Fibroblast of gingiva (primary cell): Measurements from ENCODE around the gene CCDC97.

Experiments used
- DNase-seq: peaks from one replicate; pipeline ENCODE4 v3.0.0-alpha.2; 2011; ENCODE audit warnings: low read depth

The CCDC97 gene

GRCh38 chr19:41320185-41320518 lies 10.2 kb downstream of the CCDC97 start:
- no peak for DNase-seq

- no peak for DNase-seq
Observed at GRCh38 chr19:41320568-41320967, 10.6 kb downstream of the CCDC97 start.

- no peak for DNase-seq
Observed at GRCh38 chr19:41321204-41321599, 11.2 kb downstream of the CCDC97 start.

GRCh38 chr19:41321600-41322270 lies 11.8 kb downstream of the CCDC97 start:
- DNase-seq: peak; percentile 78

- no peak for DNase-seq
Observed at GRCh38 chr19:41322451-41322850, 12.5 kb downstream of the CCDC97 start.

- DNase-seq: peak; percentile 58
Observed at GRCh38 chr19:41323023-41323422, 13.1 kb downstream of the CCDC97 start.

GRCh38 chr19:41323430-41324125 lies 13.6 kb downstream of the CCDC97 start:
- DNase-seq: peak; percentile 95

- DNase-seq: no peak
Observed at GRCh38 chr19:41324231-41324702, 14.3 kb downstream of the CCDC97 start.

- DNase-seq: peak; percentile 42
Observed at GRCh38 chr19:41324921-41325639, 15.1 kb downstream of the CCDC97 start.

- DNase-seq: no peak
Observed at GRCh38 chr19:41325640-41325946, 15.6 kb downstream of the CCDC97 start.

- DNase-seq: peak; percentile 58
Observed at GRCh38 chr19:41325947-41326706, 16.2 kb downstream of the CCDC97 start.

- no peak for DNase-seq
Observed at GRCh38 chr19:41327076-41327575, 17.2 kb downstream of the CCDC97 start.

GRCh38 chr19:41327576-41328156 lies 17.7 kb downstream of the CCDC97 start:
- DNase-seq: no peak

- DNase-seq: no peak
Observed at GRCh38 chr19:41328157-41328841, 18.3 kb downstream of the CCDC97 start.

GRCh38 chr19:41328842-41329225 lies 18.9 kb downstream of the CCDC97 start:
- no peak for DNase-seq

- no peak for DNase-seq
Observed at GRCh38 chr19:41330481-41330880, 20.5 kb downstream of the CCDC97 start.

- DNase-seq: no peak
Observed at GRCh38 chr19:41330946-41331678, 21.1 kb downstream of the CCDC97 start.

GRCh38 chr19:41332000-41332399 lies 22.0 kb downstream of the CCDC97 start:
- DNase-seq: no peak

- DNase-seq: no peak
Observed at GRCh38 chr19:41332468-41332867, 22.5 kb downstream of the CCDC97 start.

GRCh38 chr19:41334793-41335192 lies 24.8 kb downstream of the CCDC97 start:
- DNase-seq: no peak

- no peak for DNase-seq
Observed at GRCh38 chr19:41335467-41335866, 25.5 kb downstream of the CCDC97 start.
